Esophagus mucosa (tissue), 1 donor: ENCODE data around the gene CEP170. TPM values are rescaled to one million over a fixed set of nuclear protein-coding genes. Genes with fewer than 3 reads are reported as not detected.
"Not testable (repeated sequence)": the region's sequence is repeated elsewhere in the genome, so short reads cannot be mapped to it uniquely, and the experiment has no call there.

Experiments used
- ATAC-seq: fragments of 200-7000 bp; cut with Tn5 transposase; one replicate; pipeline ENCODE4 v1.9.1; 2020
- total RNA-seq: library from RNA; stranded (reverse); gene quantifications from one replicate; pipeline ENCODE4 v1.2.4, GENCODE V29; 2023
- donor health status: DM: yes; HTN: yes; CAD: no.

Gene CEP170
- total RNA-seq, 1 donor from 2014 or later, result 15.4 TPM

DNA sequence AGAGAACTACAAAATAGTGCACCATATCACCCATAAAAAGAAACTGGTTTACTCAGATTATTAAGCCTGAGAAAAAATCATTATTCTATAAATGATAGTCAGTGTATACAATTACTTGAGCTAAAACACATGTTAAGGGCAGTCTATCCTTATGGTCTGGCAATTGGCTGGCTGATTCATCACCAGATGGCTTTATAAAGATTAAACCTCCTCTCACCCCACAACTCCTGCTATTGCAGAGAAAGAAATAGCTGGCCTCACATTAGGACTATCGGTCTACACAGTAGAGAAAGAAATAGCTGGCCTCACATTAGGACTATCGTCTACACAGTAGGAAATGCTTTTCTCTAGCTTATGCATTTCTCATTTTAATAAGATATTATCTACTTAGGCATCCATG is 21.2 kb downstream of the CEP170 start:
- ATAC-seq, result no peak

DNA sequence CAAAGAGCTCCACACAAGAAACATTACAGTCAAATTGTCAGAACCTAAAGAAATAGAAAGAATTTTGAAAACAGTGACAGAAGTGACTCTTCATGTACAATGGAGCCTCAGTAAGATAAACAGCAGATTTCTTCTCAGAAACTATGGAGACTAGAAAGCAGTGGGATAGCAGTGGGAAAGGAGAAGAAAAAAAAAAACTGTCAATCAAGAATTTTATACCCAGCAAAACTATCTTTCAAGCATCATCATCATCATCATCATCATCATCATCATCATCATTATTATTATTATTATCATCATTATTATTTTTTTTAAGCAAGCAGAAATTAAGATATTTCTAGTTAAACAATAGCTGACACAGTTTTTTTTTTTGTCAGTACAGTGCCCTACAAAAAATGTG is 24.2 kb downstream of the CEP170 start:
- no peak for ATAC-seq

DNA sequence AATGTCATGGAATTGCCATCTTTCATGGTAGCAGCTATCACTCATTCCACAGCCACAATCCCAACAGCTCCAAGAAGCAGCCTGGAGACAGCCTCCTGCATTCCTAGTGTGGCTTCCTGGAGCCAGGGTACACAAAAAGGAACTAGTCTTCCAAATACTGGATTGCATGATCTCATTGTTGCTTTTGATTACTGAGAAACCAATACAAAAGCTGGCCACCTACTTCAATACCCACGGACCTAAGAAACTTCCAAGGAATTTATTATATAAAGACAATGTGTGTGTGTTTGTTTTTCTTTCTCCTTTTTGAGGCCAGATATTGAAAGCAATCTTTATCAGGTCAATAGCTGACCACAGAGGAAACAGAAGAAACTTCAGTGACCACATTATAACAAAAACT is 25.6 kb downstream of the CEP170 start:
- ATAC-seq, result no peak

DNA sequence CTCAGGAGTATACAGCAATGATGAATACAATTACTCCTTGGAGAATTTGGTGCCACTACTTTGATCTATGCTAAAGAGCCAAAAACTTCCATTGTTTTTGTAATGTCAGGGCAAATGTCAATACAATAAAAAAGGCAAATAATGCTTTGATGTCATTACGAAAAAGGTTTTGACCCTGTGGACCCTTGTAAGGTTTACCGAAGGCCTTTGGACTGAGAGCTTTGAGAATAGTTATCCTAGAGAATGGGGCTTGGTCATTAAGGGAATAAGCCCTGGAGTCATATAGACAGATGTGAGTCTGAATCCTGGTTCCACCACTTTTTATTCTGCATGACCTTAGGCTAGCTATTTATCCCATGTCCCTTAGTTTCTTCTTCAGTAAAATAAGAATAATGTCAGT is 27.5 kb downstream of the CEP170 start:
- ATAC-seq, result no peak

DNA sequence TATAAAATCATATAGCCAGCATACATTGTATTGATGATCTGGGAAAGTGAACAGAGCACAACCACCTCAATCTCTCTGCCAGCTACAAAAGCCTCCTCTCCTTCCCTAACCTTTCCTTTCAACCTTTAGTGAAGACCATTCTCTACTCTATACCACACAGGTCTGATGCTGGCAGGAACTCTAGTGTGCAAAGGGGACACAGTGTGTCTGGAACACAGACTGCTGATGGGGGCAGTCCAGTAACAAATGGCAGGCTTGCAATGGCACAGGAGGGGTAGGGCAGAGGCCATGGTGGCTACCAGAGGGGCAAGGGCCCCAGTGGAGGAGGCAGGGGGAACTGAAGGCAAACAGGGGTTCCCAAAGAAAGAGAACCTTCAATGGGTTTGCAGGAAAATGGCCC is 37.0 kb downstream of the CEP170 start:
- ATAC-seq, result no peak

DNA sequence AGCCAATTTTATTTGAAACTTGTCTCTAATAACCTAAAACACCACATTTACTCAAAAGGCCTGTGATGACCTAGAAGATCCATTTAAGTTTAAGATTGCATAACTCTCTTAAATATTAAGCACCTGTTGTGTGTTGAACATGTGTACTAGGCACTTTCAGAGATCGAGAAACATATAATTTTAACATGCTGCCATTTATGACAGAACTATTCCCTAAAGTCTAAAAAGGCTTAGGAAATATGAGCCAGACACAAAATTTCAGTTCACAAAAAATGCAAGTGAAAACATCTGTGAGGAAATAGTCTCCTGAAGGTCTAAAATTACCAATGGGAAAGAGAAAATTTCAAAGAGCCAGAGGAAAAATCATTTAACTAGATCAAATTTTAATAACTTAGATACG is 37.7 kb downstream of the CEP170 start:
- ATAC-seq, result no peak

DNA sequence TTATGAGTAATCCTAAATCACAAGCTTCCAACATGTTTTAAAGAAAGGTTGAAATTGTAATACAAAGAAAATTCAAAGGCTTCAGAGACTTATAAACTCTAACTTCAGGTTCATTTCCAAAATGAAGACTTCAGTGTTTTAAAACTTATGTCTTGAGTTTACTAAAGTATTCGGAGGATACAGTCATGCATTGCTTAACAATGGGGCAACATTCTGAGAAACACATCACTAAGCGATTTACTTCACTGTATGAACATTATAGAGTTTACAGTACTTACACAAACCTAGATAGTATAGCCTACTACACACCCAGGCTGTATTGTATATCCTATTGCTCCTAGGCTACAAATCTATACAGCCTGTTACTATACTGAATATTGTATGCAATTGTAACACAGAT is 38.3 kb downstream of the CEP170 start:
- ATAC-seq, result no peak

DNA sequence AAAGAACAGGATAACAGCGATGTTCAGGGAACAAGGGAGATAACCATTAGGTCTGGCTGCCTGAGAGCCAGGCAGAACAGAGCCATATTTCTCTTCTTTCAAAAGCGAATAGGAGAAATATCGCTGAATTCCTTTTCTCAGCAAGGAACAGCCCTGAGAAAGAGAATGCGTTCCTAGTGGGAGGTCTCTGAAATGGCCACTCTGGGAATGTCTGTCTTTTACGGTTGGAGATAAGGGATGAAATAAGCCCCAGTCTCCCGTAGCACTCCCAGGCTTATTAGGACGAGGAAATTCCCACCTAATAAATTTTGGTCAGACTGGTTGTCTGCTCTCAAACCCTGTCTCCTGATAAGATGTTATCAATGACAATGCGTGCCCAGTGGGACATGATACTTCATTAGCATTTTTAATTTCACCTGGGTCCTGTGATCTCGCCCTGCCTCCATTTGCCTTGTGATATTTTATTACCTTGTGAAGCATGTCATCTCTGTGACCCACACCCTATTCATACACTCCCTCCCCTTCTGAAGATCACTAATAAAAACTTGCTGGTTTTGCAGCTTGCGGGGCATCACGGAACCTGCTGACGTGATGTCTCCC is 39.7 kb downstream of the CEP170 start:
- not testable (repeated sequence) for ATAC-seq

DNA sequence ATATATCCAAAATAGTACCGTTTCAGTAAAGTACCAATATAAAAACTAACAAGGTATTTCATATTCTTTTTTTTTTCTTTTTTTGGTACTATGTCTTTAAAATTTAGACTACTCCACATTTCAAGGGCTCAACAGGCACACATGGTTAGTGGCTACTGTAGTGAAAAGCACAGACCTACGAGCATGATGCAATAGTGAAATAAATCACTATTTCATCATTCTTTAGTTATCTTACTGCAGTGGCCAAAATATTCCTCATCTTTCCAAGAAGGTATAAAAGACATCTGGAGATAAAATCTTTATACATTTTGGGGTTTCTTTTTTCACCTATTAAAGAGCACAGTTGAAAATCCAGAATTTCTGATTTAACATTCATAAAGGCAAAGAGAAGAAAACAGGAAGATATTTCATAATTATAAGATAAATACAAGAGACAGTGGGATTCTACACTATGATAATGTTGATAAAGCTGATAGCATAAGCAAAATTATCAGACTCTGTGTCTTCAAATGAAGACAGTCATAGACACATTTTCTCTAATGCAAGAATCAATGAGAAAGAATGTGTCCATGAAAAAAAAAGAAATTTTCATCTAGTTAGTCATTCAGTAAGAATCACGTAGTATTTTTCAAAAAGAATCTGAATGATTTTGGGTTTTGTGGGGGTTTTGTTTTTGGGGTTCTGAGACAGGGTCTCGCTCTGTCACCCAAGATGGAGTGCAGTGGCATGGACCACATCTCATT is 41.9 kb downstream of the CEP170 start:
- ATAC-seq, result no peak

DNA sequence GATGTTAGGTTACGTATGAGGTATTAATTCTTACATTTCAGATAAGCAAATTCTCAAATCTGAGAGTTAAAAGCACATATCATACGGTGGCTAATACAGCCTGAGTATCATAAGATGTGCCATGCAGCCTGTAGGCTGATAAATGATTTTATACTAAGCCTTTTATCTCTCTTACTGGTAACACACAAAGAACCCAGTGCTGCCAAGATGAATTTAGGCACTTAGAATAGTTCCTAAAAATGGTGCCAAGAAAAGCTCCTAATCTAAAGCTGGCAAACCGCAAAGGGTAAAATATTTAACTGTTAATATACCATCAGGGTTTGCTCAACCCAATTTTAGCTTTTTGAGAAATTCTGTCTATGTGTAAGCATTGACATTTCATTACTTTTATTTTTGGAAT is 43.1 kb downstream of the CEP170 start:
- ATAC-seq, result not testable (repeated sequence)

DNA sequence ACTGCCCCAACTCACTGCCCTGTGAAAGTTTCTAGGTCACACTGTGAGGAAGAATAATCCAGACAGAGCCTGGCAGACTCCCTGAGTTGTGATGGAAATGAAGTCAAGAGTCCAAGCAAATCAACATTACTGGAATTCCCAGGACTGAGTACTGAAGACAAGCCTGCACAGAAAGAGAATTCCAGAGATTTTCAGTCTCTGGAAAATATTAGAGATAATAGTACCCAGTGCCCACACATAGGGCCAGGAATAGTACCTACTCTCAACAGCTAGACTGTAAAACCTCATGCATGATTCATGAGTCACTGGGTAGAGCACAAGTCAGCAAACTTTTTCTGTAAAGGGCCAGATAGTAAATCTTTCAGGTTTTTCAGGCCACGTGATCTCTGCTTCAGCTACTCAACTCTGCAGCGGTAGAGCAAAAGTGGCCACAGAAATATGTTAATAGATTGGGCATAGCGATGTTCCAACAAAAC is 50.0 kb downstream of the CEP170 start:
- ATAC-seq, result peak; percentile 90

DNA sequence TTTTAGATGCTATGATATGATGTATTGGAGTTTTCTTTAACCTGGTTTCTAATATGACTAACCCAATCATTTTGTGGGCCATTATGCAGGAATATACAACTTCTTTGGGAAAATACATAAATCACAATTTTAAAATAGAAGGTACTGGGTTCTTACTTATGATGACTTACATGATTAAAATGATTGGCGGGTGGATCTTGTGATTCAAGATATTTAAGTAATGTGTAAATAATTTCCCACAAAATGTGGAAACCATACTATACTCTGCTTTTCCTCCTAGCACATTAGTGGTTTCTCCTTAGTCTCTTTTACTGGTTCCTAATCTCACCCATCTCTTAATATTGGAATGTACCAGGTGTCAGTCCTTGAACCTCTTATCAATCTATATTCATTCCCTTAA is 50.7 kb downstream of the CEP170 start:
- not testable (repeated sequence) for ATAC-seq

DNA sequence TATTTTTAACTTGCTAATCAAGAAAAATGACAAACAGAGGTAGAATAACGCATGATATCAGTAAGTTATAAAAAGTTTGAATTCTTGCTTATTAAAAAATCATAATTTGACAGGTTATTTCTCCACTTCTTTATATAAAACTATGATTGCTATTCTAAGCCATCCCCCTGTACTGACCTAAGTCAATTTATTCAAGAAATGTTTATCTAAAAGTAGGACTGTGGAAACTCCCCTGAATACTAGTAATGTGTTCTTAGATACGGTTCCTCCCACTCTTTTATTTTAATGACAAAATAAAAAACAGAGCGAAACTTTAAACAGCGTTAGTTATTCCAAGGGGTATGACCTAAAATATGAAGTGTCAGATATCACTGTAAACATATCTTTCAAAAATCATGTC is 51.9 kb downstream of the CEP170 start:
- not testable (repeated sequence) for ATAC-seq

DNA sequence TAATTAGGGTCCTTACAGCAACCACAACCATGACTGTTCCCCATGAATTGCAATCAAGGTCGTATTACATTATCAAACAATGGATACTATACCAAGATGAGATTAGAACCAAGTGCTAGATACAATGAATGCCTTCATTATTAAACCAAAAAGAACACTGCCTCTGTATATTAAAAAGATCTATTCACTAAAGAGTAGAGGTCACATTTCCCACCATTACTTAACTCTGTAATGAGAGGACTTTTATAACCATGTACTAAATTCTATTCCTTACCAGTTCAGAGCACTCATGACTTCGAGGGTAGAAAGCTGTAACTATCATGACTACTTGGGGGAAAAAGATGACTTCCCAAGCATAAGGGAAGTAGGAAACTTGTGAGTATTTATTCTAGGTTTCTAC is 53.8 kb downstream of the CEP170 start:
- ATAC-seq, result not testable (repeated sequence)

DNA sequence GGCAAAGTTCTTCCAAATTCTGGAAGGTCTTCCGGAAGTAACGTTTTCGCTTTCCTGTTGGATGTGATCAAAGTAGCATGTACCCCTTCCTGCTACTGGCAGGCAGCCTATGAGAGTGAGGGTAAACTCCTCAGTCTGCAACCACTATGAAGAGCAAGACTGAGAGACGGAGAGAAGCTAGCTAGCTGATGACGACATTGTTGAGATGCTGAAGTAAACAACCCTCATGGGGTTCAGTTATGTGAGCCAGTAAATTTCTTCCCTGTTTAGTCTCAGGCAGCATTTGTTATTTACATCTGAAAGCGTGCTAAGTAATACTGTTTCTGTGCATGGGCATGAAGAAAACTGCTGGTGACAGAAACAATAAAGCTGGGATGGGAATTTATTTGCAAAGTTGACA is 57.6 kb downstream of the CEP170 start:
- ATAC-seq, result not testable (repeated sequence)

DNA sequence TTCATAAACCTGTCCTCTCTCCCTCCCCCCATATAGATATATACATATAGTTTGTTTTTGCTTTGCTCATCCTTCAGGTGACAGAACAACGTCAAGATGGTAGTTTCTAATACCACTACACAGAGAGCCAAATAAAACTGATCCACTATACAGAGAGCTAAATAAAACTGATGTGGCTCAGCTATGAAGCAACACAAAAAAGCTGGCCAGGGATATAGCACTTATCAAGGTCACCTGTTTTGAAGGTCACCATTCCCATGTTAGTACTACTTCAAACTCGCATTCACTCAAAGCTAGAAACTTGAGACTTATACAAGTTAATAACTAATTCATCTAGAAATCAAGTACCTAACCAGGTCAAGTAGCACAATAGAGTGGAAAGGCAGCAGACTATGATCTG is 61.8 kb downstream of the CEP170 start:
- not testable (repeated sequence) for ATAC-seq

DNA sequence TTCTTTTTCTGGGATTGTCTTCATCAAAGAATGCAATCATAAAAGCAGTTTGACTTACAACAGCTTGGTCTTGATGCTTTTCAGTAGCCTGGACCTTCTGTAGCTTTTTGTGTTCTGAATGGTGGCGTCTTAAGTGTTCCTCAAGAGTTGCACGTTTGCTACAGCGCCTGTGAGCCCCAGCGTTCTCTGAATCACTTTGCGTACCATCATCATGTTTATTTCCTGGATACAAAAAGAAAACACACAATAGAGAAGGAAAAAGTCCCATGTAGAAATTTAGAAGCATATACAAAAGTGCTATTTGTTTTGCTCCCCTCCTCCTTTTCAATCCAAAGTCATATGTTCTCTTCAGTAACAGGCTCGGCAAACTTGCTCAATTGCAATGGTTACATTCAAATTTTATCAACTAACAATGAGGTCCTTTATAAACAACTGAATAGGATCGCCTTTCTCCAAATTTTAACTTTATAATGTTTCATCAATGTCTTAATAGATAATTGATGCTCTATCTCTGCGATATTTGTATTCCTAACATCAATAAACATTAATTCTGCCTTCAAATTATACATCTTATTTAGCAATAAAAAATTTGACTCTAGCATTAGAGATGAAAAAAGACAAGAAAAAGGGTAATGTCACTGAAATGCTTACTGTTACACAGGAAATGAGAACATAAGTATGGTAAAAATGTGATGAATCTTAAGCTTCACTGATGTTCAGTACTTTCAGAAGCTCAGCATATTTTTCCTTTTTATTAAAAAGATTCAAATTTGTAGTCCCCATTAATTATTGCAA is 68.7 kb downstream of the CEP170 start:
- not testable (repeated sequence) for ATAC-seq

DNA sequence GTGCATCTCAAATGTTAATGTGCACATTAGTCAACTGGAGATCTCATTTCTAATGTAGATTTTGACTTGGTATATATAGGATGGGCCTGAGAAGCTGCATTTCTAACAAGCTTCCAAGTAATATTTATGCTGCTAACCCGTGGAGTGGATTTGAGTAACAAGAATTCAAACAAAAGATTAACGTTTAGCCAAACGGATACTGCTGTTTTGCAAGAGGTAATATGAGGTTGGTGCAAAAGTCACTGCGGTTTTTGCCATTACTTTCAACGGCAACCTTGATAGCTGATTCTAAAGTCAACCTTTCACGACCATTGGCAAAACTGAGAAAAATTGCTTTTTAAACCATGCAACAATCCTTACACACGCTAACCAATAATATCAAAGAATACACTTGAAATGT is 70.3 kb downstream of the CEP170 start:
- ATAC-seq, result not testable (repeated sequence)

DNA sequence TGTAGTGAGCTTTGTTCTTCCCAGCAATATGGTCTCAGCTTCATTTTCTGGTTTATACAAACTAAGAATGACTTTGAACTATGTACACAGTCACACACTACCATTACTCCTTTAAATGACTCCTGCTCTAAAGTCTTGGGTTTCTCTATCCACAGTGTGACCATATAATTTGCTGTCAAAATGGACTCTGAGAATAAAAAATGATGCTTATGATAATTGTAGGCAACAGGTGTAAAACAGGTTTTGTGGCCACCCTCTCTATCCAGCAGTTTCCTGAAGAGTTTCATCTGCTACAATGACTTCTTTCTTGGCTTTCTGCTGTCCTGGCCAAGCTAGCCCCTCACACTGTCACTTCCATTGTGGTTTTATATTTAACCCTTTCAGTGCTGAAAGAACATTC is 71.4 kb downstream of the CEP170 start:
- not testable (repeated sequence) for ATAC-seq

DNA sequence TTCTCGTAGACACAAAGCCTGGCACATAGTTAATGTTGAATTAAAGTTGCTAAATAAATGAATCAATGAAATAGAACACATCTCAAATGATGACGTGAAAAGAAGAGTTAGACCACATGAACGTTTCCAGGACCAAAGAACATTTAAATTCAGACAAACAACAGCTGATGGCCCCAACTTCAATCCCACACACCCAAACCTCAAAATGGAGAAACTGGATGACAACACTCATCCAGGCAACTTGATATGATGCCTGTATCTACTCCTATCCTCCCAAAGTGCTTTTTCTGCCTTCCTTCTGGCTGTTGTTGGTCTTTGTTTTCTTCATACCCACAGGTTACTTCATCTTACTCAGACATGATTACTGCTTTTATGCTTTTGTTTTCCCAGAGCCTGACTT is 71.9 kb downstream of the CEP170 start:
- not testable (repeated sequence) for ATAC-seq

DNA sequence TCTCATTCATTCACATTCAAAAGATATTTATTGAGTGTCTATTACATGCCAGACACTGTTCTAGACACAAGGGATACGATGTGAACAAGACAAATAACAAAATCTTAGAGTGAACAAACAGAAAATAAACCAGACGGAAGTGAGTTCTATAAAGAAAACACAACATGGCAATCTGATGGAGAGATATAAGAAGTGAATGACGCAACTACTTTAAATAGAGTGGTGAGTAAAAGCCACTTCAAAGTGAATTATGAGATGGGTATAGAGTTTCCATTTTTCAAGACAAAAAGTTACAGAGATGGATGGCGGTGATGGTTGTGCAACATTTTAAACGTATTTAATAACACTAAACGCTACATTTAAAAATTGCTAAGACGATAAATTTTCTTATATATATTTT is 75.4 kb downstream of the CEP170 start:
- ATAC-seq, result no peak

DNA sequence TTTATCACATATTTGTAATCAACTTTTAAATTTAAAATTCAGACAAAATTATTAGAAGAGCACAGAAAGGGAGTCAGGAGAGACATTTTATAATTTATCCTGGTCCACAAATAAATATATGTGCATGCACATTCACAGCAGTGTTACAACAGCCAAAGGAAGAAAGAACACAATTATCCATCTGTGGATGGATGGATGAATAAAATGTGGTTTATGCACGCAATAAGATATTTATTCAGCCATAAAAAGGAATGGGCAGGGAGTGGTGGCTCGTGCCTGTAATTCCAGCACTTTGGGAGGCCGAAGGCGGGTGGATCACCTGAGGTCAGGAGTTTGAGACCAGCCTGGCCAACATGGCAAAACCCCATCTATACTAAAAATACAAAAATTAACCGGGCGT is 77.3 kb downstream of the CEP170 start:
- not testable (repeated sequence) for ATAC-seq

DNA sequence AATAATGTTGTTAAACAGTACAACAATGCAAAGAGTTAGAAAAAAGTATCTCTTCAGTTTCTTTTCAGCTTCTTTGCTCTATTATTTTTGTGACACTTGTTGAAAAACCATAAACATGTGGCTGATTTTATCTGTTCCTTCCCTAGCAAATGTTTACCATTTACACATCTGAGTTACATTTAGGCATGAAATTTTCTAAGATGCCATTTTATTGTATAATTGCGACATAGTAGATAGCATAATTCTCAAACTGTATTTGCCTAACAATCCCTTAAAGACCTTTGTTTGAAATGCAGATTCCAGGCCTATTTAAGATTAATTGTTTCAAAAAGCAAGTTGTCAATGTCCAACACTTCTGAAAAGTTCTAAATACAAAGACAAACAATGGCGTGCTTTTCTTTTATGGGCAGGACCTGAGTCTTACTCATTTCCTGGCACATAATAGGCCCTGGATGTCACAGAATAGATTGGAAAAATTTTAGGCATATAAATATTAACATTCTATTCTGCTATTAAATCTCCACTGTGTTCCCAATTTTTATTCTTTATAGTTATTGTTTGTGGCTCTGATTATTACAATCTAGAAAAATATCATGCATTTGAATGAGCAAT is 81.2 kb downstream of the CEP170 start:
- ATAC-seq, result not testable (repeated sequence)
